HCT116 (cell line): ENCODE measurements around the gene PKD2. TPM values are rescaled to one million over a fixed set of nuclear protein-coding genes. Genes with fewer than 3 reads are reported as not detected.

Experiments used
- ATAC-seq: fragments of 200-7000 bp; cut with Tn5 transposase; 2 replicates; pipeline ENCODE4 v1.9.1; 2020; ENCODE audit warnings: mild to moderate bottlenecking, moderate library complexity
- BruUV-seq: library from RNA; stranded (reverse); fragments of 400-500 nt; replicated peaks from 2 replicates; lab custom pipeline; 2021; lab: Mats Ljungman, UMichigan
- CTCF ChIA-PET: fragments of 300-600 bp; sonication (Branson Sonifier 250); formaldehyde crosslinking; loops from one replicate; lab custom pipeline; 2021; ENCODE audit warnings: antibody characterized with exemption; lab: Charles Lee
- POLR2A ChIA-PET: fragments of 300-600, 350-600 bp; sonication (Branson Sonifier 250); formaldehyde crosslinking; loops from one replicate; lab custom pipeline; 2021; ENCODE audit warnings: antibody characterized with exemption; lab: Charles Lee
- RAD21 ChIA-PET, 2 experiments: fragments of 300-600 bp; sonication (Branson Sonifier 250); formaldehyde crosslinking; loops; one replicate each; lab custom pipeline; 2023; ENCODE audit warnings: low total read pairs in 2 of 2; ENCODE audit not compliant: uncharacterized antibody in 2 of 2, unreplicated experiment in 2 of 2, low non-redundant PET in 1 of 2; lab: Charles Lee
- DNase-seq: peaks from one replicate; pipeline ENCODE4 v3.0.0-alpha.2; 2010; ENCODE audit warnings: low read depth, low spot score
- H2AFZ ChIP-seq: fragments of 200-600 bp; shearing (Covaris generic), sonication (generic); 2 replicates; pipeline ENCODE4 v1.6.1; 2017; ENCODE audit warnings: low read depth, mixed run types, mixed read lengths, antibody characterized with exemption, low read length; ENCODE audit not compliant: poor library complexity, severe bottlenecking
- H3K27ac ChIP-seq: 2 replicates; pipeline ENCODE4 v1.5.1; 2012; ENCODE audit warnings: low read depth, low read length
- H3K27me3 ChIP-seq: fragments of 200-600 bp; sonication (generic); 2 replicates; pipeline ENCODE4 v1.6.1; 2016; ENCODE audit warnings: mixed run types, low read length, mixed read lengths; ENCODE audit not compliant: insufficient read depth
- H3K36me3 ChIP-seq, 2 experiments: fragments of 200-500 bp in 1 of 2; fragments of 200-600 bp in 1 of 2; sonication (Bioruptor generic) in 1 of 2; sonication (generic) in 1 of 2; 2 replicates each; pipeline versions ENCODE4 v1.5.1 to v1.6.1; 2014 to 2016; ENCODE audit warnings: low read length in 2 of 2, inconsistent platforms in 1 of 2, mixed read lengths in 1 of 2, mixed run types in 1 of 2; ENCODE audit not compliant: insufficient read depth in 2 of 2, control insufficient read depth in 1 of 2
- H3K4me1 ChIP-seq, 2 experiments: fragments of 200-600 bp in 1 of 2; sonication (generic) in 1 of 2; 2 replicates each; pipeline versions ENCODE4 v1.5.1 to v1.6.1; 2012 to 2017; ENCODE audit warnings: low read length in 2 of 2, inconsistent platforms in 1 of 2, mild to moderate bottlenecking in 1 of 2, mixed read lengths in 1 of 2, mixed run types in 1 of 2, moderate library complexity in 1 of 2; ENCODE audit not compliant: insufficient read depth in 2 of 2, control insufficient read depth in 1 of 2
- H3K4me2 ChIP-seq: fragments of 200-600 bp; sonication (generic); 2 replicates; pipeline ENCODE4 v1.6.1; 2017; ENCODE audit warnings: mixed run types, low read length, mixed read lengths
- H3K4me3 ChIP-seq, 2 experiments: fragments of 200-600 bp in 1 of 2; sonication (generic) in 1 of 2; replicated peaks in 1 of 2; 2 replicates each; pipeline ENCODE4 v1.5.1; 2011 to 2016; ENCODE audit warnings: low read length in 2 of 2, control low read depth in 1 of 2, low read depth in 1 of 2, mild to moderate bottlenecking in 1 of 2, mixed read lengths in 1 of 2, mixed run types in 1 of 2
- H3K79me2 ChIP-seq: fragments of 200-600 bp; sonication (generic); 2 replicates; pipeline ENCODE4 v1.6.1; 2017; ENCODE audit warnings: mild to moderate bottlenecking, mixed run types, low read length, moderate library complexity, mixed read lengths; ENCODE audit not compliant: insufficient read depth
- H3K9ac ChIP-seq: fragments of 200-600 bp; sonication (generic); 2 replicates; pipeline ENCODE4 v1.6.1; 2016; ENCODE audit warnings: low read length, mixed read lengths
- H3K9me2 ChIP-seq: fragments of 200-600 bp; sonication (generic), shearing (Covaris generic); 2 replicates; pipeline ENCODE4 v1.6.1; 2017; ENCODE audit warnings: mixed run types, mild to moderate bottlenecking, moderate library complexity; ENCODE audit not compliant: insufficient read depth
- H3K9me3 ChIP-seq, 2 experiments: fragments of 200-500 bp in 1 of 2; fragments of 200-600 bp in 1 of 2; sonication (Bioruptor generic) in 1 of 2; sonication (generic) in 1 of 2; 2 replicates each; pipeline ENCODE4 v1.6.1; 2014 to 2017; ENCODE audit warnings: low read length in 2 of 2, mixed read lengths in 2 of 2, inconsistent platforms in 1 of 2, low read depth in 1 of 2, mild to moderate bottlenecking in 1 of 2, mixed run types in 1 of 2, moderate library complexity in 1 of 2; ENCODE audit not compliant: control insufficient read depth in 1 of 2, insufficient read depth in 1 of 2
- H4K20me1 ChIP-seq: fragments of 200-600 bp; sonication (generic), shearing (Covaris generic); 2 replicates; pipeline ENCODE4 v1.6.1; 2017; ENCODE audit warnings: mixed run types, mild to moderate bottlenecking, moderate library complexity; ENCODE audit not compliant: insufficient read depth
- CEBPB ChIP-seq: IDR thresholded peaks from 2 replicates; pipeline ENCODE4 v1.6.1; 2012; ENCODE audit warnings: low read depth
- JUND ChIP-seq: IDR thresholded peaks from 2 replicates; pipeline ENCODE4 v1.6.1; 2012
- RAD21 ChIP-seq: IDR thresholded peaks from 2 replicates; pipeline ENCODE4 v1.6.1; 2012; ENCODE audit warnings: low read depth, mild to moderate bottlenecking
- SP1 ChIP-seq: IDR thresholded peaks from 2 replicates; pipeline ENCODE4 v1.6.1; 2012; ENCODE audit warnings: low read depth
- SRF ChIP-seq: IDR thresholded peaks from 2 replicates; pipeline ENCODE4 v1.6.1; 2012; ENCODE audit warnings: low read depth
- intact Hi-C: fragments of 100-400 bp; cut with micrococcal nuclease; formaldehyde crosslinking; loops from 2 replicates; pipeline ENCODE4 v1.10.0; 2022
- total RNA-seq: library from RNA; stranded (reverse); gene quantifications from one replicate; pipeline ENCODE4 v1.2.1, GENCODE V29; 2021; ENCODE audit not compliant: unreplicated experiment

PKD2 gene
- total RNA-seq, 1 experiment from 2014 or later: 10.1 TPM

GRCh38 chr4:88008743-88009171 lies 1.3 kb downstream of the PKD2 start:
- peaks cover 51% of the 10 kb centered on the region for H3K79me2 ChIP-seq
- peak overlapping the region; percentile 66 for H3K9ac ChIP-seq
- no peaks in the 10 kb centered on the region for H3K9me3 ChIP-seq
- ATAC-seq (no peak), DNase-seq (no peak)
- H3K4me1 ChIP-seq: peaks cover 5 to 18% of the 10 kb centered on the region in 2 experiments; a peak in 3 of 4 replicates
- ChIA-PET POLR2A (no interaction called here), CTCF (no interaction called here), RAD21 (no interaction called here)
- H2AFZ ChIP-seq: no peak overlapping the region
- no peak overlapping the region for H3K27ac ChIP-seq
- TF ChIP-seq RAD21: no peak
- no peaks in the 10 kb centered on the region for H3K36me3 ChIP-seq
- no peaks in the 10 kb centered on the region; the same call in 1 of the 2 replicates for H4K20me1 ChIP-seq
- peak overlapping the region; percentile 85 for H3K4me2 ChIP-seq
- no peaks in the 10 kb centered on the region for H3K9me2 ChIP-seq
- intact Hi-C loops: no loop called here
- no TSS peak for BruUV-seq
- peak overlapping the region; percentile 64 to 73 for H3K4me3 ChIP-seq
- H3K27me3 ChIP-seq: no peaks in the 10 kb centered on the region

- H3K79me2 ChIP-seq: peaks cover 51% of the 10 kb centered on the region
- no TSS peak for BruUV-seq
- ATAC-seq (no peak), DNase-seq (no peak)
- no peaks in the 10 kb centered on the region for H3K27me3 ChIP-seq
- H3K4me1 ChIP-seq: peaks cover 5 to 18% of the 10 kb centered on the region in 2 experiments; a peak in 3 of 4 replicates
- intact Hi-C loops: no loop called here
- CTCF ChIA-PET: no interaction called here
- no peaks in the 10 kb centered on the region for H3K9me2 ChIP-seq
- no peak overlapping the region for H3K4me2 ChIP-seq
- RAD21 ChIA-PET: no interaction called here
- no peaks in the 10 kb centered on the region; the same call in 1 of the 2 replicates for H4K20me1 ChIP-seq
- no peak overlapping the region for H3K27ac ChIP-seq
- no peaks in the 10 kb centered on the region for H3K9me3 ChIP-seq
- H3K9ac ChIP-seq: no peak overlapping the region
- no peaks in the 10 kb centered on the region for H3K36me3 ChIP-seq
- H3K4me3 ChIP-seq: no peak overlapping the region
- H2AFZ ChIP-seq: no peak overlapping the region
- no peak for TF ChIP-seq SP1
- TF ChIP-seq CEBPB: no peak
- no peak for TF ChIP-seq SRF
- no peak for TF ChIP-seq JUND
- TF ChIP-seq, all 23 proteins: peak for 0
- POLR2A ChIA-PET: no interaction called here
Observed at GRCh38 chr4:88009871-88010270, 2.4 kb downstream of the PKD2 start.
